SK-N-SH treated with all-trans-retinoic acid at 6 μM for 48 hours (cell line): Measurements from ENCODE around the gene DNM2.

Source experiments
- ARNTL ChIP-seq: fragments of 450-650 bp; formaldehyde crosslinking; IDR thresholded peaks from 2 replicates; pipeline ENCODE4 v1.5.0; 2020; ENCODE audit warnings: low read depth, mild to moderate bottlenecking, moderate library complexity, borderline replicate concordance
- BACH2 ChIP-seq: fragments of 250-450 bp; sonication (Bioruptor Pico); IDR thresholded peaks from 2 replicates; pipeline ENCODE4 v1.9.0; 2021; ENCODE audit warnings: mild to moderate bottlenecking, borderline replicate concordance
- TCF4 ChIP-seq: fragments of 250-450 bp; sonication (Bioruptor Pico); IDR thresholded peaks from 2 replicates; pipeline ENCODE4 v1.8.0; 2021; ENCODE audit warnings: mild to moderate bottlenecking, moderate library complexity, borderline replicate concordance
- TOX ChIP-seq: fragments of 250-450 bp; sonication (Bioruptor Pico); IDR thresholded peaks from 2 replicates; pipeline ENCODE4 v1.8.0; 2021; ENCODE audit warnings: mild to moderate bottlenecking, moderate library complexity, borderline replicate concordance
- ZFP3 ChIP-seq: fragments of 250-450 bp; sonication (Bioruptor Pico); IDR thresholded peaks from 2 replicates; pipeline ENCODE4 v1.5.0; 2020; ENCODE audit warnings: mild to moderate bottlenecking, moderate library complexity
- TF ChIP-seq, protein P1 (sequence below): fragments of 250-450 bp; sonication (Bioruptor Pico); IDR thresholded peaks from 2 replicates; pipeline ENCODE4 v1.5.1; 2020; ENCODE audit warnings: low read depth, mild to moderate bottlenecking, moderate library complexity

DNA sequence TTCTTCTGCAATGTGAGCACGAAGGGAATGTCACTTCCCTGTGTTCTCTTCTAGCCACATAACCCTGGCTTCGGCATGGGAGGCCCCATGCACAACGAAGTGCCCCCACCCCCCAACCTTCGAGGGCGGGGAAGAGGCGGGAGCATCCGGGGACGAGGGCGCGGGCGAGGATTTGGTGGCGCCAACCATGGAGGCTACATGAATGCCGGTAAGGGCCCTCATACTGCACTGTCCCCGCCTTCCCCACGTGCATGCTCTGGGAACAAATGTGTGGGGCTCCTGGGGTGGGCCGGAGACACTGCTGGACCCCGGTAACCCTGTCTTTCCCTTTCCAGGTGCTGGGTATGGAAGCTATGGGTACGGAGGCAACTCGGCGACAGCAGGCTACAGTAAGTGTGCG is 34.3 kb upstream of the DNM2 start:
- TF ChIP-seq, protein P1, sequence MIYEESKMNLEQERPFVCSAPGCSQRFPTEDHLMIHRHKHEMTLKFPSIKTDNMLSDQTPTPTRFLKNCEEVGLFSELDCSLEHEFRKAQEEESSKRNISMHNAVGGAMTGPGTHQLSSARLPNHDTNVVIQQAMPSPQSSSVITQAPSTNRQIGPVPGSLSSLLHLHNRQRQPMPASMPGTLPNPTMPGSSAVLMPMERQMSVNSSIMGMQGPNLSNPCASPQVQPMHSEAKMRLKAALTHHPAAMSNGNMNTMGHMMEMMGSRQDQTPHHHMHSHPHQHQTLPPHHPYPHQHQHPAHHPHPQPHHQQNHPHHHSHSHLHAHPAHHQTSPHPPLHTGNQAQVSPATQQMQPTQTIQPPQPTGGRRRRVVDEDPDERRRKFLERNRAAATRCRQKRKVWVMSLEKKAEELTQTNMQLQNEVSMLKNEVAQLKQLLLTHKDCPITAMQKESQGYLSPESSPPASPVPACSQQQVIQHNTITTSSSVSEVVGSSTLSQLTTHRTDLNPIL (CRISPR knock-in tag): no peak
- no peak for TF ChIP-seq BACH2
- TF ChIP-seq ZFP3: no peak
- TF ChIP-seq ARNTL (CRISPR knock-in tag): no peak
- no peak for TF ChIP-seq TOX (CRISPR knock-in tag)
- TF ChIP-seq TCF4 (CRISPR knock-in tag): no peak
